KBM-7 (cell line): ENCODE data around the gene HSD3B1.
"Not testable (repeated sequence)": the region's sequence is repeated elsewhere in the genome, so short reads cannot be mapped to it uniquely, and the experiment has no call there.

ENCODE experiments used
- DNase-seq: peaks from one replicate; pipeline ENCODE4 v3.0.0-alpha.2; 2015
- in situ Hi-C: fragments of 300-500 bp; cut with MboI; formaldehyde crosslinking; loops from 2 replicates; pipeline ENCODE4 v1.14.3; 2020; ENCODE audit warnings: low sequenced_read_pairs, low pct_unique_long_range_greater_than_20kb, mixed read lengths

HSD3B1 gene

GRCh38 chr1:119488216-119488615 lies 18.8 kb upstream of the HSD3B1 start:
- DNase-seq: no peak
- in situ Hi-C loops: no loop called here

DNA sequence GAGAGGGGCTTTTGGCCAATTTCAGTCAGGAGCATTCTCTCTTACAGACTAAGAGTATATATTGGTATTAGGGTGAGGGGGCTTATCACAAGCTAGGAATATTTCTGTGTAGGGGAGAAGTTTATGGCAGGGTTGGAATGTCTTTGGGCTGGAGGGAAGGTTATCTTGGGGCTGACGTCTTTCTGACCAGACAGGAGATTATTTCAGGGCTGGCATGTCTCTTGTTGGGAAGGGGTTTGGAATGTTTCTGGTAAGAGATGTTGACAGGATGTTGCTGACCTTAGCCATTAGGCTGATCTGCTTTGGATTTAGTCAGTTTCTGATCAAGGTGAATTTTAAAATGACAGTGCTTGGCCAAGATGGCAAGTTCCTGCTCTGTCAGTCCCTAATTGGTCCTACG lies 17.8 kb upstream of the HSD3B1 start:
- DNase-seq: no peak
- in situ Hi-C loops: no loop called here

DNA sequence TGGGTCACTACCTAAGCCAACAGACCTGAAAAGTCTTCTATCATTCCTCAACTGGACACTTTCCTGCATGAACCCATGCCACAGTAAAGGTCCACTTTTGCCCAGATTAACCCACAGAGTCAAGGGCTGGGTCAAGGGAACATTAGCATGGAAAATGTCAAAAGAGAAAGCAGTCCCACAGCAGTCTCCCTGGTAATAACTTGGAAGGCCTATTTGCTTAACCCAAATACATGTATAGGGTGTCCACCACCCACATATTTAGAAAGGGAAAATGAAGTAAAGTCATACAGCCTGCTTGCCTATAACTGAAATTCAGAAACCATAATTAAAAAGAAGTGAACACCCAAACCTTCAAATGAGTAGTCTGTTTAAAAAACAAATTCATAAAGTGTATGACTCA lies 16.1 kb upstream of the HSD3B1 start:
- in situ Hi-C loops: no loop called here
- DNase-seq: no peak

DNA sequence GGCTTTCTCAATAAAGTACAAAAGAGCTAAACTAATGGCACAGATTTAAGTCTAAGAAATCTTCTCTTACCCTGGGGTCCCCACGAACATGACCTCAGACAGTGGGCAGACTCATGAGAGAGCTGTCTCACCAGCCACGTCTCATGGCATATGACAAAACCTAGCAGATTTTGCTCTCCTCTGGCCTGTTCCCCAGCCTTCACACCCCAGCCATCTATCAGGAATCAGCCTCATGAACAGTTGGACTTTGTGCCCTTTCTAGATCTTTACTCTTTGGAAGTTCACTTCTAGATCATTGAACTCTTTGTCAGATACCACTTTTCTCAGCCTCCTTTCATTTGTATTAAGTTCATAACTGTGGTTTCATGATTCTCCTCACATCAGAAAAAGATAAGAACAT lies 14.2 kb upstream of the HSD3B1 start:
- DNase-seq: no peak
- in situ Hi-C loops: no loop called here

DNA sequence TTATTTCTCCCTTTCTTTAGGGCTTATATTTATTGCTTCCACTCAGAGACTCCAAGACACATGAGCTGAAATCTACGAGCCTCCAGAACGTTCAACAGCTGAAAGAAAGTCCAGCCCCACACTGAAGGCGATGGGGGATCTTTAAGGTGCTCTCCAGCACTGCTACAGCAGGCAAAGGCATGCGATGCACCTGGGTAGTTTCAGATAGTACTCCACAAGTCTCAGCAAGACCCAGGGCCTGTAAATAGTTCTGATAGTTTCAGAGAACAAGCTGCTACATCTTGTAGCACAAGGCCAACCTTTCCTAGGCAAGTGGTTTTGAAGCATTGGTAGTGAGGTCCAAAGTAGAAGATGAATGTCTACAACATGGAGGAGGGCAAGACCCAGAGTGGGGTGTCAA lies 2.2 kb upstream of the HSD3B1 start:
- in situ Hi-C loops: no loop called here
- DNase-seq: no peak

- in situ Hi-C loops: no loop called here
Observed at GRCh38 chr1:119510046-119510445, 3.0 kb downstream of the HSD3B1 start.

GRCh38 chr1:119515221-119515620 lies 8.2 kb downstream of the HSD3B1 start:
- DNase-seq: no peak
- in situ Hi-C loops: no loop called here

More at GRCh38 chr1:119510046-119510445, 3.0 kb downstream of the HSD3B1 start:
- no peak for DNase-seq

DNA sequence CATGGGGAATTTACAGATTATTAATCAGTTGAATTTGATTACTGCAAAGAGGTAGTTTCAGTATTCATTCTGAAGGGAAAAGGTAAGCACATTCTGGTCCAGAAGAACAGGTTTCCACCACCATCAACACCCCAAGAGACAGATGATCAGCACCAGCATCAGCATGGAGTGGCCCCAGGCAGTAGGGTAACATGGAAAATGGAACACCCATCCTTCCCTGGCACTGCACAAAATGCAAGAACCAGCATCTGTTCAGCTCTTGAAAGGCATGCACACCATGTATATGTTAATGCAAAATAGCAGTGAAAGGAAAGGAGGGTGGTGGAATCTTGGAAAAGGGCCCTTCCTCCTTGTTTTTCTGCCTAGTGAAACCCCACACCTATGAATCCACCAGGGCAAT lies 9.2 kb downstream of the HSD3B1 start:
- in situ Hi-C loops: no loop called here
- DNase-seq: no peak

GRCh38 chr1:119516680-119517079 lies 9.7 kb downstream of the HSD3B1 start:
- no peak for DNase-seq
- in situ Hi-C loops: no loop called here

DNA sequence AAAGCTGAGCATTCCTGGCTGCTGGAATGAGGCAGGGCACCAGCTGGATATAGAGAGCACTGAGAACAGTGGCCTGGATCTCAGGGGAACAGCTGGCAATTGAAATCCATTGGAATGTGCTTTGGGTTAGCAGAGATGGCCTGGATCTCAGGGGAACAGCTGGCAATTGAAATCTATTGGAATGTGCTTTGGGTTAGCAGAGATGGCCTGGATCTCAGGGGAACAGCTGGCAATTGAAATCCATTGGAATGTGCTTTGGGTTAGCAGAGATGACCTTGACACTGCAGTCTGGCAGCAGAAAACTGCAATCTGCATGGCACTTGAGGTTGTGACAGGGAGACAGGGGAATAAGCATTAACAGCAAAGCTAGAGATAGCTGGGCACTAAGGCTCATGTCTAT lies 10.7 kb downstream of the HSD3B1 start:
- DNase-seq, in situ Hi-C loops: not testable (repeated sequence)

DNA sequence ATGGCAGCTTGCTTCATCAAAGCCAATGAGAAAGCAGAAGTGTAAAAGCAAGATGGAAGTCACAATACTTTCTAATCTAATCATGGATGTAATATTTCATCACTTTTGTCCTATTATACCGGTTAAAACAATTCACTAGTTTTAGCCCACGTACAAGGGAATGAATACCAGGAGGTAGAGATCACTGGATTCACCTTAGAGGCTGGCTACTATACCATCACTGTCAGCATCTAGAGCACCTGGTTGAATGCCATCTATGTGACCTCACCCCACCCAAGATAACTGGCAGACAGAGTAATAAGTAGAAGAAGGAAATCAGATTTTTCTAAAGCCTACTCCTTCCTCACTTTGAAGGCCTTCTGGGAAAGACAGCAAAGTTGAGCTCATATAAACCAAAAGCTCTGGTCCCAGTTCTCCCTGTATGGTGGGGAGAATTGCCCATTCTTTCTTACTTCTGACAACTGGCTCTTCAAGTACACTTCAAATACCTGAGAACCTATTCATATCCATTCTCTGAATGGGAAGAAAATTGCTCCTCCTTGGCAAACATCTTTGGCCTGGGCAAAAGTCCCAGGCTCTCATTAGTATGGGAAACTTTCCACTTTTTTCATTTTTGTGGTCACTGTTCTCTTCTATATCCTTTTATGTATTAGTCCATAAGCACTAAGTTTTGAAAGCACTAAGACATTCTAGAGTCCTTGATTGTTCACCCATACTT lies 24.8 kb downstream of the HSD3B1 start:
- DNase-seq: no peak
- in situ Hi-C loops: no loop called here

DNA sequence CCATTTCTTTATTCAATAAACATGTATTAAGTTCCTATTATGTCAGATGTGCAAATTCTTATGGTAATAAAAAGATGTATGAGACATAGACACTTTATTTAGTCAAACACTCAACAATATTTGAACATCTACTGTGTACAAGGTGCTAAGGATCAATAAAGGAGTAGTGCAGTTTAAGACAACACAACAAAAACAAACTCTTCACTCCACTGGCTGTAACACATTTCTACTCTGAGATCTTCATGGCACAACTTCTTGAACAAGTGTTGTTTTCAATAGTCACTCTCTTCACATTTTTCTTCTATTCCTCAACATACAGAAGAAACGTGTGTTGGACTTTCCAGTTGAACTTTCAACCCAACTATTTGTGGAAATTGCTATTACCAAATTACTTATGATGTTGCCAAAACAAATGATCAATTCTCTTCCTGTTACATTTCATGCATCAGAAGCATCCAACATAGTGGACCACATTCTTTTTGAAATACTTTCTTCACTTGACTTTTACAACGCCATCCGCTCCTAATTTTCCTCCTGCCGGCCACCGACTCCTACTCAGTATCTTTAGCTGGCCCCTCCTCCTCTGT lies 25.4 kb downstream of the HSD3B1 start:
- DNase-seq: no peak
- in situ Hi-C loops: no loop called here

- DNase-seq: no peak
- in situ Hi-C loops: no loop called here
Observed at GRCh38 chr1:119535381-119535780, 28.4 kb downstream of the HSD3B1 start.

GRCh38 chr1:119537966-119538365 lies 31.0 kb downstream of the HSD3B1 start:
- in situ Hi-C loops: no loop called here
- no peak for DNase-seq

DNA sequence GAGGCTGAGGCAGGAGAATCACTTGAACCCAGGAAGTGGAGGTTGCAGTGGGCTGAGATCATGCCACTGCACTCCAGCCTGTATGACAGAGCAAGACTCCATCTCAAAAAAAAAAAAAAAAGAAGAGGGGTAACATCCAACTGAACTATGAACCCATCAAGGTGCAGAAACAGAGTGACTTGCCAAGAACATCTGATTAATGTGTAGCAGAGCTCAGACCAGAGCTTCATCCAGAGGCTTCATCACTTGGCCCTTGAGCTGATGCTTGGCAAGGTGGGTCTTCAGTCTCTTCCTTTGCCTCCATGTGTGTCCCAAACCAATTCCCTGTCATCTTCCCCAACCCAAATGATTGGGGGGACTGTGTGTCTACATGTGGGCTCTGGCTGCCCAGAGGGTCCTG lies 32.6 kb downstream of the HSD3B1 start:
- in situ Hi-C loops: no loop called here
- DNase-seq: no peak

GRCh38 chr1:119541389-119541788 lies 34.4 kb downstream of the HSD3B1 start:
- in situ Hi-C loops: no loop called here
- no peak for DNase-seq

GRCh38 chr1:119542492-119542946 lies 35.5 kb downstream of the HSD3B1 start:
- DNase-seq: no peak
- in situ Hi-C loops: no loop called here

GRCh38 chr1:119544165-119544762 lies 37.3 kb downstream of the HSD3B1 start:
- DNase-seq: peak; percentile 21
- in situ Hi-C loops: no loop called here

- in situ Hi-C loops: no loop called here
Observed at GRCh38 chr1:119546641-119547040, 39.6 kb downstream of the HSD3B1 start.

DNA sequence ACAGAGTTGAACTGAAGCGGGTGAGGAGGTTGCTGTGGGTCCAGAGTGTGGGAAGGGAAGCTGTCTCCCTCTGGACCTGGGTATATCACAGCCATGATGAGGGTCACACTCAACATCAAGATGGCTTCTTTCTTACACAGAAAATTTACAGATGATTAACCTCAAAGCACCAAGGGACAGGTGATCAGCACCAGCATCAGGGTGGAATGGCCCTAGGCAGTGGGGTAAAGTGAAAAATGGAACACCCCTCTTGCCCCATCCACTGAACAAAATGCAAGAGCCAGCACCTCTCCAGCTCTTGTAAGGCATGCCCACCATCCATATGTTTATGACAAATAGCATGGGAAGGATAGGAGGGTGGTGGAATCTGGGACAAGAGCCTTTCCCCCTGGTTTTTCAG lies 40.3 kb downstream of the HSD3B1 start:
- in situ Hi-C loops: no loop called here

More at GRCh38 chr1:119546641-119547040, 39.6 kb downstream of the HSD3B1 start:
- DNase-seq: no peak

GRCh38 chr1:119547805-119548204 lies 40.8 kb downstream of the HSD3B1 start:
- no peak for DNase-seq
- in situ Hi-C loops: no loop called here

More for the DNA sequence above, 40.3 kb downstream of the HSD3B1 start:
- no peak for DNase-seq
